HG03196 (cell line): ENCODE results near the gene ZNF350.
A peak's percentile ranks its signal among the peaks of the same experiment; 100 is the strongest.
"Not testable (repeated sequence)": the region's sequence is repeated elsewhere in the genome, so short reads cannot be mapped to it uniquely, and the experiment has no call there.

ENCODE experiments used
- ATAC-seq: cut with Tn5 transposase; IDR thresholded peaks from one replicate; pipeline ENCODE4 v1.9.1; 2021; ENCODE audit not compliant: unreplicated experiment

ZNF350 gene

GRCh38 chr19:51975787-51976186 lies 10.9 kb downstream of the ZNF350 start:
- ATAC-seq, result not testable (repeated sequence)

DNA sequence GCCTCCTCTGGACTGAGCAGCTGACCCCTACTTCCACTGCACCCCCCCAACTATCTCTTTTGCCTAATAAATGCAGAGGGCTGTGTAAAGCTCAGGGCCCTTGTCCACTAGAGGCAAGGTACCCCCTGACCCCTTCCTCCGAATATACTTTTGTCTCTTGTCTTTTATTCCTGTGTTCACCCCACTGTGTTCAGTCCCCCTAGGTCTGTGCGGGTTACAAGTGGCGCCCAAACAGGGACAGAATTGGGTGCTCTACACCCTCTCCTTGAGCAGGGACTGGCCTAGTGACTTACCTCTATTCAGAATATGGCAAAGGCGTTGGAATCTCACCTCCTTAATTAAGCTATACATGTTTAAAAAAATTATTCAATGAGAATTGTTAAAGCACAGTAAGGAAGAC lies 15.0 kb downstream of the ZNF350 start:
- ATAC-seq, result no peak

GRCh38 chr19:51970718-51971117 lies 15.9 kb downstream of the ZNF350 start:
- ATAC-seq, result no peak

GRCh38 chr19:51965583-51965982 lies 21.1 kb downstream of the ZNF350 start:
- ATAC-seq, result no peak

DNA sequence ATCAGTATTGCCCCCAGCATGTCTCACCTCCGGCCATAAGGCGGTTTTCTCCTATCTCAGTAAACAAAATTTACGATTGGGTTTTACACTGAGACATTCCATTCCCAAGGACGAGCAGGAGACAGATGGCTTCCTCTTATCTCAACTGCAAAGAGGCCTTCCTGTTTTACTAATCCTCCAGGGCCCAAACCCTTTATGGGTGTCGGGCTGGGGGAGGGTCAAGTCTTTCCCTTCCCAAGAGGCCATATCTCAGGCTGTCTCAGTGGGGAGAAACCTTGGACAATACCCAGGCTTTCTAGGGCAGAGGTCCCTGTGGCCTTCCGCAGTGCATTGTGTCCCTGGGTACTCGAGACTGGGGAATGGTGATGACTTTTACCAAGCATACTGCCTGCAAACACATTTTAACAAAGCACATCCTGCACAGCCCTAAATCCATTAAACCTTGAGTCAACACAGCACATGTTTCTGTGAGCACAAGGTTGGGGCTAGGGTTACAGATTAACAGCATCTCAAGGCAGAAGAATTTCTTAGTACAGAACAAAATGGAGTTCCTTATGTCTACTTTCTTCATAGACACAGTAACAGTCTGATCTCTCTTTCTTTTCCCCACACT lies 25.9 kb downstream of the ZNF350 start:
- ATAC-seq, result not testable (repeated sequence)

- ATAC-seq, result no peak
Measured at GRCh38 chr19:51959791-51960190, 26.8 kb downstream of the ZNF350 start.

GRCh38 chr19:51957846-51958245 lies 28.8 kb downstream of the ZNF350 start:
- ATAC-seq, result not testable (repeated sequence)

- no peak for ATAC-seq
Measured at GRCh38 chr19:51948975-51949374, 37.7 kb downstream of the ZNF350 start.

DNA sequence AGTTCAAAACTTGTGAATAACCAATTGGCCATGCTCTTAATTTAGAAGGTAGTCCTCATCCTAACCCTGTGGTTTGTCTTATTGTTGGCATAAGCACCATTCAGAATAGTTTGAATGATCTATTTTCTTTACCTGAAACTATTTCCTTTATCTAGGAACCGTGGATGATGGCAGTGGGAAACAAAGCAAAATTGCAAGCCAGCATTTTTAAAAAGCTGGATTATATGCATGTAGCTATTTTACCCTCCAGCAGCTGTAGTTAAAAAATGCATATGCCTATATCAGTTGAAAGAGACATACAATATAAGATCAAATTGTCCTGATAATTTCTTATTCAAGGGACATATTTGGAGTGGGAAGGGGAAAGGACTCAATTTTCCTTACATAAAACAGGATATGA lies 40.0 kb downstream of the ZNF350 start:
- no peak for ATAC-seq

DNA sequence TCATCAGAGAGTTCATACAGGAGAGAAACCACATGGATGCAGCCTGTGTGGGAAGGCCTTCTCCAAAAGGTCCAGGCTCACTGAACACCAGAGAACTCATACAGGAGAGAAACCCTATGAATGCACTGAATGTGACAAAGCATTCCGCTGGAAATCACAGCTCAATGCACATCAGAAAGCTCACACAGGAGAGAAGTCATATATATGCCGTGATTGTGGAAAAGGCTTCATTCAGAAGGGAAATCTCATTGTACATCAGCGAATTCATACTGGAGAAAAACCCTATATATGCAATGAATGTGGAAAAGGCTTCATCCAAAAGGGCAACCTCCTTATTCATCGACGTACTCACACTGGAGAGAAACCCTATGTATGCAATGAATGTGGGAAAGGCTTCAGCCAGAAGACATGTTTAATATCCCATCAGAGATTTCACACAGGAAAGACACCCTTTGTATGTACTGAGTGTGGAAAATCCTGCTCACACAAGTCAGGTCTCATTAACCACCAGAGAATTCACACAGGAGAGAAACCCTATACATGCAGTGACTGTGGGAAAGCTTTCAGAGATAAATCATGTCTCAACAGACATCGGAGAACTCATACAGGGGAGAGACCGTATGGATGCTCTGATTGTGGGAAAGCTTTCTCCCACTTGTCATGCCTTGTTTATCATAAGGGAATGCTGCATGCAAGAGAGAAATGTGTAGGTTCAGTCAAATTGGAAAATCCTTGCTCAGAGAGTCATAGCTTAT lies 41.7 kb downstream of the ZNF350 start:
- no peak for ATAC-seq

- no peak for ATAC-seq
Measured at GRCh38 chr19:51938936-51939335, 47.7 kb downstream of the ZNF350 start.

DNA sequence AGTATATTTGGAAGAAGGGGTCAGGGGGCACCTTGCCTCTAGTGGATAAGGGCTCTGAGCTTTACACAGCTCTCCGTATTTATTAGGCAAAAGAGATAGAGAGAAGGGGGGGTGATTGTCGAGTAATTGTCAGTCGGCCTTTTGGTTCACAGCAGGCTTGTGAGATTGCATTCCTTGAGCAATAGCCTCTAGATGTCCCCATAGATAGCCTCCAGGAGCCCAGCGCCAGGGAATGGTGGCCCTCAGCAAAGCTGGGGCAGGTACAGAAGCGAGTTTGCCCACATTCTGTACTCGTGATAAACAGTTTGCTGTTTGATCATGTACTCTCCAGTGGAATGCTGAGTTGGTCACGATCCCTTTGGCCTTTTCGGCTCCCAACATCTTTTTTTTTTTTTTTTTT lies 54.7 kb downstream of the ZNF350 start:
- ATAC-seq, result no peak

DNA sequence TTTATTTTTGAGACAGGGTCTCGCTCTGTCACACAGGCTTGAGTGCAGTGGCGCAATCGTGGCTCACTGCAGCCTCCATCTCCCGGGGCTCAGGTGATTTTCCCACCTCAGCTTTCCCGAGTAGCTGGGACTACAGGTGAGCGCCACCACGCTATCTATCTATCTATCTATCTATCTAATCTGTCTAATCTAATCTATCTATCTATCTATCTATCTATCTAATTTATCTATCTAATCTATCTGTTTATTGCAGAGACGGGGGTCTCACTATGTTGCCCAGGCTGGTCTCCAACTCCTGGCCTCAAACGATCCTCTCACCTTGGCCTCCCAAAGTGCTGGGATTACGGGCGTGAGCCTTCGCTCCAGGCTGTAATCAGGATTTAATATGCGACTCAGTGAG lies 58.8 kb downstream of the ZNF350 start:
- ATAC-seq, result no peak

GRCh38 chr19:51926784-51927741 lies 59.6 kb downstream of the ZNF350 start, which contains the start of gene ZNF613:
Gene ZNF613 (plus strand): TSS chr19:51927472. CDS start chr19:51936221, 8,749 bp downstream.
- peak; percentile 87 for ATAC-seq

GRCh38 chr19:51926426-51926783 lies 60.2 kb downstream of the ZNF350 start:
- ATAC-seq, result no peak

- ATAC-seq, result no peak
Measured at GRCh38 chr19:51921949-51922348, 64.7 kb downstream of the ZNF350 start.

DNA sequence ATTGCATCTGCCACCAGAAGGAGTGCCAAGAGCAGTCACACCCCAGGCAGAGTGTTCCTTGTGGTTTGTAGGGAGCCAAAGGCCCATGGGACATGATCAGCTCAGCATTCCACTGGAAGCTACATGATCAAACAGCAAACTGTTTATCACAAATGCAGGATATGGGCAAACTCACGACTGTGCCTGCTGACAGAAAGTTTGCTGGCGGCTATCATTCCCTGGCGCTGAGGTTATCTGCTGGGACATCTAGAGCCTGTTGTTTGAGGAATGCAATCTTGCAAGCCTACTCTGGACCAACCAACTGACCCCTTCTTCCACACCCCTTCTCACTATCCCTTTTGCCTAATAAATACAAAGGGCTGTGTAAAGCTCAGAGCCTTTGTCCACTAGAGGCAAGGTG lies 67.0 kb downstream of the ZNF350 start:
- no peak for ATAC-seq

DNA sequence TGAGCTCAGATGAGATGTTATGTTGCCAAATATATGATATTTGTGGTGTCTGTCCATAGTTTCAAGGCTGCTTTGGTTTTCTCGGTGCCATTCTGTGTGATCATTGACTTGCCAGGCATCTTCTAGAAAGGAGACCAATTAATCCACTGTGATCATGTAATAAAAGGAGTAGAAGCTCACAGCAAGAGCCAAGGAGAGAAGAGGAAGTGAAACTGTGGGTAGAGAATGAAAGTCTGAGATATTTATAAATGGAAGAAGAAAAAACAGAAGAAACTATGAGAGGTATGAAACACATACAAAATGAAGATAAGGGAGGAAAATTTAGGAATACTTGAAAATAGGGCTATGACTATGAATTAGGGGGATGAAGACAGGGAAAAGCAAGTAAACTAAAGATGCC lies 70.5 kb downstream of the ZNF350 start:
- ATAC-seq, result no peak

DNA sequence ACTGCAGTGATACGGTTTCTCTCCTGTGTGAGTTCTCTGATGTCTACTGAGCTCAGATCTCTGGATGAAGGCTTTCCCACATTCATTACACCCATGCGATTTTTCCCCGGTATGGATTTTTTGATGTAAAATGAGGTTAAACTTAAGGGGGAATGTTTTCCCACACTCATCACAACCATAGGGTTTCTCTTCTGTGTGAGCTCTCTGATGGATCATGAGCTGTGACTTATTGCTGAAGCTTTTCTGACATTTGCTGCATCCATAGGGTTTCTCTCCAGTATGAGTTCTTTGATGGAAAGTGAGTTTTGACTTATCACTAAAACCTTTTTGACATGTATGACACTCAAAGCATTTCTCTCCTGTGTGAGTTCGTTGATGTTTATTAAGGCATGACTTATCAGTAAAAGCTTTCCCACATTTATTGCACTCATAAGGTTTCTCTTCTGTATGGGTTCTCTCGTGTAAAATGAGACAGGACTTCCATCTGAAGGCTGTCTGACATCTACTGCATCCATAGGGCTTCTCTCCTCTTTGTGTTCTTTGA lies 71.2 kb downstream of the ZNF350 start:
- ATAC-seq, result no peak
